Ishikawa (cell line): ENCODE measurements around the gene PDE6B.

Source experiments
- CREB1 ChIP-seq: IDR thresholded peaks from 2 replicates; pipeline ENCODE4 v1.6.1; 2012; ENCODE audit warnings: low read depth
- EP300 ChIP-seq: IDR thresholded peaks from 2 replicates; pipeline ENCODE4 v1.6.1; 2012; ENCODE audit warnings: borderline replicate concordance
- FOXM1 ChIP-seq: IDR thresholded peaks from 2 replicates; pipeline ENCODE4 v1.6.1; 2012; ENCODE audit warnings: low read depth, borderline replicate concordance

DNA sequence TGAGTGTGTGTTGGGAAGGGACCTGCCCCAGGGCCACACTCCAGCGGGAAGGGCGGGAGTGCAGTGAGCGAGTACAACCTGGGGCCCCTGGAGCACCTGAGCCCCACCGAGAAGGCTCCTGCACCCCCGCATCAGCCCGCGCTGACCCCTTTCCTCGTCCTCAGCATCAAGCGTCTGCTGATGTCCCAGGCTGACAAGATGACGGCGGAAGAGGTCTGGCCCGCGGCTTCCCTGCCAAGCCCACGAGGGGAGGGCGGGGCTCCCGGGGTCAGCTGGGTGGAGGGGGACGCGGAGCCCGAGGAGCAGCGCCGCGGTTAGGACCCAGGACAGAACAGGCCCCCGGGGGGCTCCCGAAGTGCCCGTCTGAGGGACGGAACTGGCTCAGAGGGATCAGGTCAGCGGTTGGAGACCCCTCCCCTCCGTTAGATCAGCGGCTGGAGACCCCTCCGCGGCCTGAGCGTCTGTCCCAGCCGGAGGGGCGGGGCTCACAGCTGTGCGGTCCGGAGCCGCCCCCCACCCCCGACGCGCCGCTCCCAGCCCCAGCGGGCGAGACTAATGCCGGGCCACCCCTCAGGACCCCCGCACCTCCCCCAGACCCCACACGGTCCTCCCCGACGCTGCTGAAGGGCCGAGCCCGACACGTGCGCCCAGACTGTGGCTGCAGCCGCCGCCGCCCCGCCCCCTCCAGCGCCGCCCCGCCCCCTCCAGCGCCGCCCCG is 55.7 kb downstream of the PDE6B start:
- no peak for TF ChIP-seq EP300
- TF ChIP-seq FOXM1: no peak
- TF ChIP-seq CREB1: no peak
